CD8-positive, alpha-beta memory T cell (primary cell): Measurements from ENCODE around the gene SLC35B3. TPM values are rescaled to one million over a fixed set of nuclear protein-coding genes. Genes with fewer than 3 reads are reported as not detected.
"Not testable (repeated sequence)": the region's sequence is repeated elsewhere in the genome, so short reads cannot be mapped to it uniquely, and the experiment has no call there.

Experiments
- CTCF ChIA-PET: fragments of 350-600 bp; sonication (Branson Sonifier 250); formaldehyde crosslinking; loops from one replicate; lab custom pipeline; 2021; ENCODE audit warnings: antibody characterized with exemption; lab: Charles Lee
- POLR2A ChIA-PET: fragments of 350-600 bp; sonication (Branson Sonifier 250); formaldehyde crosslinking; loops from one replicate; lab custom pipeline; 2021; ENCODE audit warnings: antibody characterized with exemption; lab: Charles Lee
- DNase-seq, 5 donors: peaks; one replicate each; pipeline versions ENCODE4 v3.0.0 to v3.0.0-alpha.2; 2020 to 2022; ENCODE audit warnings: mixed read lengths in 1 of 5
- H3K27ac ChIP-seq: one replicate; pipeline ENCODE4 v1.7.0; 2013; ENCODE audit warnings: low read depth, mild to moderate bottlenecking, low read length, moderate library complexity
- H3K27me3 ChIP-seq: 2 replicates; pipeline ENCODE4 v1.7.0; 2013; ENCODE audit warnings: low read length, mild to moderate bottlenecking; ENCODE audit not compliant: insufficient read depth, poor library complexity, severe bottlenecking
- H3K36me3 ChIP-seq: 2 replicates; pipeline ENCODE4 v1.7.0; 2013; ENCODE audit warnings: mild to moderate bottlenecking, low read length, moderate library complexity; ENCODE audit not compliant: insufficient read depth
- H3K4me1 ChIP-seq: 2 replicates; pipeline ENCODE4 v1.7.0; 2013; ENCODE audit warnings: mild to moderate bottlenecking, low read length, moderate library complexity; ENCODE audit not compliant: insufficient read depth
- H3K4me3 ChIP-seq: 2 replicates; pipeline ENCODE4 v1.7.0; 2013; ENCODE audit warnings: mild to moderate bottlenecking, low read length
- H3K9me3 ChIP-seq: 2 replicates; pipeline ENCODE4 v1.7.0; 2013; ENCODE audit warnings: mild to moderate bottlenecking, low read length
- H3K27ac Mint-ChIP-seq, 8 donors: one replicate each; pipeline ENCODE4 v1.8.0; 2020 to 2021; ENCODE audit warnings: mixed read lengths in 8 of 8, mild to moderate bottlenecking in 6 of 8, inconsistent platforms in 3 of 8, moderate library complexity in 3 of 8
- H3K27me3 Mint-ChIP-seq, 2 donors: one replicate each; pipeline ENCODE4 v1.8.0; 2020 to 2021; ENCODE audit warnings: mixed read lengths in 2 of 2, mild to moderate bottlenecking in 1 of 2, moderate library complexity in 1 of 2
- H3K36me3 Mint-ChIP-seq, 3 donors: one replicate each; pipeline ENCODE4 v1.8.0; 2020 to 2021; ENCODE audit warnings: mixed read lengths in 3 of 3, inconsistent platforms in 1 of 3, mild to moderate bottlenecking in 1 of 3
- H3K4me1 Mint-ChIP-seq, 3 donors: one replicate each; pipeline ENCODE4 v1.8.0; 2020 to 2021; ENCODE audit warnings: mixed read lengths in 3 of 3, inconsistent platforms in 1 of 3, mild to moderate bottlenecking in 1 of 3
- H3K4me3 Mint-ChIP-seq, 7 donors: one replicate each; pipeline ENCODE4 v1.8.0; 2020 to 2021; ENCODE audit warnings: mixed read lengths in 7 of 7, mild to moderate bottlenecking in 6 of 7, moderate library complexity in 4 of 7, inconsistent platforms in 2 of 7
- H3K9me3 Mint-ChIP-seq, 5 donors: one replicate each; pipeline ENCODE4 v1.8.0; 2020 to 2022; ENCODE audit warnings: mixed read lengths in 5 of 5, mild to moderate bottlenecking in 3 of 5, moderate library complexity in 2 of 5, inconsistent platforms in 1 of 5
- polyA plus RNA-seq: library from polyadenylated mRNA; unstranded; fragments of 300-500 nt; fragmentation: Illumina TruSeq; gene quantifications from one replicate; pipeline ENCODE4 v1.2.3, GENCODE V29; 2021
- total RNA-seq, 2 experiments: library from RNA; stranded (reverse); gene quantifications; one replicate each; pipeline ENCODE4 v1.2.3, GENCODE V29; 2021

Gene SLC35B3
- total and polyA plus RNA-seq, 3 experiments from 2014 or later: 11.0 to 13.2 (median 12.5) TPM

- ChIA-PET POLR2A (no interaction called here), CTCF (no interaction called here)
- Histone ChIP-seq H3K27ac (peak overlapping the region; percentile 92), H3K36me3 (peaks cover 5% of the 10 kb centered on the region), H3K4me1 (peaks cover 26% of the 10 kb centered on the region), H3K27me3 (no peaks in the 10 kb centered on the region), H3K9me3 (no peaks in the 10 kb centered on the region), H3K4me3 (peak overlapping the region; percentile 80)
- DNase-seq: no peak
- Mint-ChIP-seq H3K36me3 (peaks cover 0 to 24% (median 7%) of the 10 kb centered on the region in 3 donors), H3K4me1 (peaks cover 41 to 54% (median 46%) of the 10 kb centered on the region in 3 donors), H3K27me3 (peaks cover 0 to 5% of the 10 kb centered on the region in 2 donors), H3K27ac (peak overlapping the region; percentile 95 to 98 (median 97)), H3K4me3 (peak overlapping the region; percentile 93 to 96 (median 95)), H3K9me3 (no peaks in the 10 kb centered on the region)
Measured at GRCh38 chr6:8434727-8435092, 635 bp downstream of the SLC35B3 start.

GRCh38 chr6:8432614-8433013, 2.7 kb downstream of the SLC35B3 start:
- H3K4me1 Mint-ChIP-seq: peaks cover 41 to 54% (median 46%) of the 10 kb centered on the region in 3 donors
- H3K4me3 Mint-ChIP-seq: peak overlapping the region in 4 of 7 donors; percentile 4 to 41 (median 19)
- H3K27ac Mint-ChIP-seq: peak overlapping the region in 6 of 8 donors; percentile 0 to 77 (median 50)
- no peak for DNase-seq
- Histone ChIP-seq H3K9me3 (no peaks in the 10 kb centered on the region), H3K27me3 (no peaks in the 10 kb centered on the region), H3K4me1 (peaks cover 26% of the 10 kb centered on the region), H3K4me3 (no peak overlapping the region), H3K36me3 (peaks cover 5% of the 10 kb centered on the region), H3K27ac (no peak overlapping the region)
- H3K27me3 Mint-ChIP-seq: peaks cover 0 to 5% of the 10 kb centered on the region in 2 donors
- peaks cover 0 to 31% (median 8%) of the 10 kb centered on the region in 3 donors for H3K36me3 Mint-ChIP-seq
- H3K9me3 Mint-ChIP-seq: no peaks in the 10 kb centered on the region
- ChIA-PET POLR2A (interaction anchor here (0.6 kb wide), 1 partner anchor 1016 kb away, joined by 3 read pairs; no protein-coding TSS in a partner anchor), CTCF (no interaction called here)

- no peaks in the 10 kb centered on the region for H3K9me3 Mint-ChIP-seq
- Histone ChIP-seq H3K4me1 (peaks cover 20% of the 10 kb centered on the region), H3K36me3 (peaks cover 14% of the 10 kb centered on the region), H3K9me3 (no peaks in the 10 kb centered on the region), H3K4me3 (no peak overlapping the region), H3K27ac (no peak overlapping the region), H3K27me3 (no peaks in the 10 kb centered on the region)
- H3K4me3 Mint-ChIP-seq: no peak overlapping the region
- no peak overlapping the region for H3K27ac Mint-ChIP-seq
- H3K36me3 Mint-ChIP-seq: peaks cover 15 to 47% (median 16%) of the 10 kb centered on the region in 3 donors
- H3K4me1 Mint-ChIP-seq: peaks cover 29 to 45% (median 40%) of the 10 kb centered on the region in 3 donors
- peaks cover 0 to 2% of the 10 kb centered on the region in 2 donors for H3K27me3 Mint-ChIP-seq
- DNase-seq: no peak
- ChIA-PET CTCF (no interaction called here), POLR2A (no interaction called here)
Measured at GRCh38 chr6:8429821-8430220, 5.5 kb downstream of the SLC35B3 start.

- H3K4me3 ChIP-seq, CTCF ChIA-PET, H3K27me3 ChIP-seq, H3K4me1 ChIP-seq, POLR2A ChIA-PET, DNase-seq, H3K27ac Mint-ChIP-seq, H3K4me3 Mint-ChIP-seq, H3K36me3 ChIP-seq, H3K27me3 Mint-ChIP-seq, H3K9me3 Mint-ChIP-seq, H3K27ac ChIP-seq, H3K9me3 ChIP-seq: not testable (repeated sequence)
- peaks cover 15 to 54% (median 16%) of the 10 kb centered on the region in 3 donors for H3K36me3 Mint-ChIP-seq
- peaks cover 1 to 12% (median 8%) of the 10 kb centered on the region in 3 donors for H3K4me1 Mint-ChIP-seq
Measured at GRCh38 chr6:8426544-8426943, 8.8 kb downstream of the SLC35B3 start.

GRCh38 chr6:8420031-8420588, 15.2 kb downstream of the SLC35B3 start:
- no peaks in the 10 kb centered on the region for H3K9me3 ChIP-seq
- no peaks in the 10 kb centered on the region for H3K9me3 Mint-ChIP-seq
- H3K4me3 ChIP-seq: no peak overlapping the region
- H3K27me3 ChIP-seq: no peaks in the 10 kb centered on the region
- no peak overlapping the region for H3K27ac Mint-ChIP-seq
- no peak for DNase-seq
- H3K4me1 ChIP-seq: no peaks in the 10 kb centered on the region
- H3K27me3 Mint-ChIP-seq: no peaks in the 10 kb centered on the region
- no peak overlapping the region for H3K4me3 Mint-ChIP-seq
- H3K4me1 Mint-ChIP-seq: peaks cover 0 to 5% (median 2%) of the 10 kb centered on the region in 3 donors
- ChIA-PET CTCF (no interaction called here), POLR2A (no interaction called here)
- H3K36me3 Mint-ChIP-seq: peaks cover 11 to 67% (median 20%) of the 10 kb centered on the region in 3 donors
- H3K27ac ChIP-seq: no peak overlapping the region
- peaks cover 11% of the 10 kb centered on the region for H3K36me3 ChIP-seq

- no peaks in the 10 kb centered on the region for H3K4me1 ChIP-seq
- no peak overlapping the region for H3K4me3 ChIP-seq
- POLR2A ChIA-PET: no interaction called here
- CTCF ChIA-PET: no interaction called here
- no peak overlapping the region for H3K27ac Mint-ChIP-seq
- no peaks in the 10 kb centered on the region for H3K27me3 Mint-ChIP-seq
- H3K27ac ChIP-seq: no peak overlapping the region
- no peak for DNase-seq
- H3K9me3 Mint-ChIP-seq: no peaks in the 10 kb centered on the region
- no peaks in the 10 kb centered on the region for H3K9me3 ChIP-seq
- peaks cover 17% of the 10 kb centered on the region for H3K36me3 ChIP-seq
- no peak overlapping the region for H3K4me3 Mint-ChIP-seq
- peaks cover 32 to 78% (median 34%) of the 10 kb centered on the region in 3 donors for H3K36me3 Mint-ChIP-seq
- H3K27me3 ChIP-seq: no peaks in the 10 kb centered on the region
- H3K4me1 Mint-ChIP-seq: peaks cover 0 to 5% (median 2%) of the 10 kb centered on the region in 3 donors
Measured at GRCh38 chr6:8415913-8416312, 19.4 kb downstream of the SLC35B3 start.

- no peaks in the 10 kb centered on the region for H3K27me3 Mint-ChIP-seq
- Histone ChIP-seq H3K9me3 (no peaks in the 10 kb centered on the region), H3K27ac (no peak overlapping the region), H3K36me3 (peaks cover 17% of the 10 kb centered on the region), H3K27me3 (no peaks in the 10 kb centered on the region), H3K4me1 (no peaks in the 10 kb centered on the region), H3K4me3 (no peak overlapping the region)
- peaks cover 0 to 5% (median 2%) of the 10 kb centered on the region in 3 donors for H3K4me1 Mint-ChIP-seq
- ChIA-PET POLR2A (no interaction called here), CTCF (no interaction called here)
- H3K4me3 Mint-ChIP-seq: no peak overlapping the region
- H3K27ac Mint-ChIP-seq: no peak overlapping the region
- H3K9me3 Mint-ChIP-seq: no peaks in the 10 kb centered on the region
- H3K36me3 Mint-ChIP-seq: peaks cover 34 to 78% (median 40%) of the 10 kb centered on the region in 3 donors
- no peak for DNase-seq
Measured at GRCh38 chr6:8415280-8415679, 20.1 kb downstream of the SLC35B3 start.

- Histone ChIP-seq H3K9me3 (no peaks in the 10 kb centered on the region), H3K27ac (no peak overlapping the region), H3K4me3 (no peak overlapping the region), H3K27me3 (no peaks in the 10 kb centered on the region), H3K36me3 (peaks cover 17% of the 10 kb centered on the region), H3K4me1 (no peaks in the 10 kb centered on the region)
- CTCF ChIA-PET: no interaction called here
- Mint-ChIP-seq H3K4me1 (peaks cover 0 to 5% (median 2%) of the 10 kb centered on the region in 3 donors), H3K27ac (no peak overlapping the region), H3K4me3 (no peak overlapping the region), H3K9me3 (peaks cover 0 to 2% (median 0%) of the 10 kb centered on the region in 5 donors), H3K27me3 (no peaks in the 10 kb centered on the region), H3K36me3 (peaks cover 33 to 78% (median 44%) of the 10 kb centered on the region in 3 donors)
- POLR2A ChIA-PET: no interaction called here
- no peak for DNase-seq
Measured at GRCh38 chr6:8414844-8415243, 20.5 kb downstream of the SLC35B3 start.
